B cell (primary cell): ENCODE results near the gene TENM4.

ENCODE experiments used
- CTCF ChIP-seq: fragments of 200-600 bp; IDR thresholded peaks from one replicate; pipeline ENCODE4 v1.8.0; 2022; ENCODE audit warnings: antibody characterized with exemption, mild to moderate bottlenecking
- EZH2 ChIP-seq: IDR thresholded peaks from 2 replicates; pipeline ENCODE4 v1.6.1; 2012; ENCODE audit warnings: borderline replicate concordance, low read depth, mild to moderate bottlenecking, moderate library complexity, low read length; ENCODE audit not compliant: insufficient read depth, poor library complexity, severe bottlenecking

GRCh38 chr11:79201677-79202347, 239.0 kb downstream of the TENM4 start:
- TF ChIP-seq CTCF (no peak), EZH2 (no peak)
